ENCODE results near the gene BIRC6.
"Not testable (repeated sequence)": the region's sequence is repeated elsewhere in the genome, so short reads cannot be mapped to it uniquely, and the experiment has no call there.

BIRC6 gene

DNA sequence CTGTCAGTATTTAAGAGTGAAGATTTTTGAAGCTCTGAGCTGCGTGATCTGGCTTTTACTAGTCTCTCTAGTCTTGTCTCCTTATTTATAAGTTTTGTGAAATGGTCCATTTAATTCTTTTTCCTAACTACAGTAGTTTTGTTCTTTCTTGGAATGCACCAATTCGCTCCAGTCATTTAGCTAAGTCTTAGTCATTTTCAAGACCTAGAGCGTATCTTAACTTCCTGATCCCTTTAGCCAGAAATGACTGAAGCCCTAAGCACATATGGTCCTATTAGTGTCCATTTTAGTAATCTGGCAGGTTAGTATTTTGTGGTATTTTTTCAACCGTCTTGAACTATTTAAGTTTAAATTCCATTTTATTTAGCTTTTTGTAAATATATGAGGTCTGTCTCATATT is 3.6 kb downstream of the BIRC6 start:
- peak overlapping the region; percentile 26; the same call in 1 of the 2 replicates for H3K4me3 ChIP-seq (ENCODE audit: low read length)
- peaks cover 29% of the 10 kb centered on the region for H4K20me1 ChIP-seq (ENCODE audit: control insufficient read depth, insufficient read depth, low read depth, low read length)
- H3K27ac ChIP-seq (ENCODE audit: low read depth, low read length): no peak overlapping the region
- H3K4me2 ChIP-seq (ENCODE audit: low read length): peak overlapping the region; percentile 85
- no peaks in the 10 kb centered on the region for H3K9me2 ChIP-seq (replicated peaks; ENCODE audit: control insufficient read depth, low read length)
- H3K9me3 ChIP-seq (ENCODE audit: control insufficient read depth, insufficient read depth, low read length): no peaks in the 10 kb centered on the region
- H3K79me2 ChIP-seq (ENCODE audit: control insufficient read depth, low read length): peaks cover 84% of the 10 kb centered on the region
- H3F3A ChIP-seq (ENCODE audit: control insufficient read depth, insufficient read depth): peaks cover 6% of the 10 kb centered on the region
- no peak for TF ChIP-seq CTCF (IDR thresholded peaks at IDR 0.05; ENCODE audit: low read depth, low read length, poor library complexity, severe bottlenecking)
- TF ChIP-seq EZH2phosphoT487 (IDR thresholded peaks at IDR 0.05; ENCODE audit: borderline replicate concordance, low read length): no peak
- H3K27me3 ChIP-seq (ENCODE audit: control insufficient read depth, low read length): no peaks in the 10 kb centered on the region
- H3K36me3 ChIP-seq (ENCODE audit: control insufficient read depth, low read length): peaks cover 56% of the 10 kb centered on the region
- H3K4me1 ChIP-seq (ENCODE audit: control insufficient read depth, low read length): peaks cover 77% of the 10 kb centered on the region

DNA sequence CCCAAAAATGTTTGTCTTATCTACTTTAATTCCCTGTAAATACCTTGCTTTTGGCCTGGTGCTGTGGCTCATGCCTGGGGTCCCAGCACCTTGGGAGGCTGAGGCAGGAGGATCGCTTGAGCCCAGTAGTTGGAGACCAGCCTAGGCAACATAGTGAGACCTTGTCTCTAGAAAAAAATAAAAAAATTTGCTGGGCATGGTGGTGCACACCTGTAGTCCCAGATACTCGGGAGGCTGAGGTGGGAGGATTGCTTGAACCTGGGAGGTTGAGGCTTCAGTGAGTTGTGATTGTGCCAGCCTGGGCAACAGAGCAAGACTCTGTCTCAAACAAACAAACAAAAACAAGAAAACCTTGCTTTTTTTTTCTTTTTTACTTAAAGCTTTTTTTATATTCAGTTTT is 6.2 kb downstream of the BIRC6 start:
- not testable (repeated sequence) for H3K9me2 ChIP-seq (replicated peaks; ENCODE audit: control insufficient read depth, low read length); H3K27me3 ChIP-seq (ENCODE audit: control insufficient read depth, low read length)

DNA sequence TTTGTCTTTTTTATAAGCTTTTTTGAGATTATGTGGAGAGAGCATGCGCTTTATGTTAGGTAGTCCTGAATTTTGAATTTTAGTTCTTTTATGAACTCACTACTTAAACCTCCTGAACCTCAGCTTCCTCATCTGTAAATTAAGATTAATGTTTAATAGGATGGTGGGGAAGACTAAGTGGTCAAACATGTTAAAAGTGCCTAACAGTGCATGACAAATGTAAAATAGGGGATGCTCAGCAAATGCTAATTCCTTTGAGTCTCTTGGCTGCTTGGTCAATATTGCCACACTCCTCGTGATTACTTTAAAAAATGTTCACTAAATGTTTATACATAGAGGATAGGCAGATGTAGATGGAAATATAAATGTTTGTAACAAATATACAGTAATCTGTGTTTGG is 6.8 kb downstream of the BIRC6 start:
- H3K27ac ChIP-seq (ENCODE audit: low read depth, low read length): peak overlapping the region; percentile 55
- H3K4me1 ChIP-seq (ENCODE audit: control insufficient read depth, low read length): peaks cover 93% of the 10 kb centered on the region
- H3K4me3 ChIP-seq (ENCODE audit: low read length): peak overlapping the region; percentile 47
- H3K9me3 ChIP-seq (ENCODE audit: control insufficient read depth, insufficient read depth, low read length): no peaks in the 10 kb centered on the region
- no peaks in the 10 kb centered on the region for H3K27me3 ChIP-seq (ENCODE audit: control insufficient read depth, low read length)
- H3K9me2 ChIP-seq (replicated peaks; ENCODE audit: control insufficient read depth, low read length): no peaks in the 10 kb centered on the region
- peaks cover 100% of the 10 kb centered on the region for H3K79me2 ChIP-seq (ENCODE audit: control insufficient read depth, low read length)
- H3K36me3 ChIP-seq (ENCODE audit: control insufficient read depth, low read length): peaks cover 46% of the 10 kb centered on the region
- TF ChIP-seq EZH2phosphoT487 (IDR thresholded peaks at IDR 0.05; ENCODE audit: borderline replicate concordance, low read length) (no peak), CTCF (IDR thresholded peaks at IDR 0.05; ENCODE audit: low read depth, low read length, poor library complexity, severe bottlenecking) (no peak)
- no peaks in the 10 kb centered on the region for H3F3A ChIP-seq (ENCODE audit: control insufficient read depth, insufficient read depth)
- peaks cover 24% of the 10 kb centered on the region for H4K20me1 ChIP-seq (ENCODE audit: control insufficient read depth, insufficient read depth, low read depth, low read length)
- peak overlapping the region; percentile 73 for H3K4me2 ChIP-seq (ENCODE audit: low read length)

More for the DNA sequence above, 6.2 kb downstream of the BIRC6 start:
- not testable (repeated sequence) for H3K9me3 ChIP-seq (ENCODE audit: control insufficient read depth, insufficient read depth, low read length); H3F3A ChIP-seq (ENCODE audit: control insufficient read depth, insufficient read depth)
- peaks cover 29% of the 10 kb centered on the region for H4K20me1 ChIP-seq (ENCODE audit: control insufficient read depth, insufficient read depth, low read depth, low read length)
- H3K79me2 ChIP-seq (ENCODE audit: control insufficient read depth, low read length): peaks cover 100% of the 10 kb centered on the region
- peak overlapping the region; percentile 55 for H3K27ac ChIP-seq (ENCODE audit: low read depth, low read length)
- peak overlapping the region; percentile 47 for H3K4me3 ChIP-seq (ENCODE audit: low read length)
- peak overlapping the region; percentile 73 for H3K4me2 ChIP-seq (ENCODE audit: low read length)
- H3K4me1 ChIP-seq (ENCODE audit: control insufficient read depth, low read length): peaks cover 95% of the 10 kb centered on the region
- peaks cover 52% of the 10 kb centered on the region for H3K36me3 ChIP-seq (ENCODE audit: control insufficient read depth, low read length)

- H4K20me1 ChIP-seq (ENCODE audit: control insufficient read depth, insufficient read depth, low read depth, low read length): peaks cover 22% of the 10 kb centered on the region
- peak overlapping the region; percentile 31 for H3K4me2 ChIP-seq (ENCODE audit: low read length)
- peaks cover 41% of the 10 kb centered on the region for H3K36me3 ChIP-seq (ENCODE audit: control insufficient read depth, low read length)
- peaks cover 93% of the 10 kb centered on the region for H3K4me1 ChIP-seq (ENCODE audit: control insufficient read depth, low read length)
- H3K9me3 ChIP-seq (ENCODE audit: control insufficient read depth, insufficient read depth, low read length); H3K27me3 ChIP-seq (ENCODE audit: control insufficient read depth, low read length); H3K27ac ChIP-seq (ENCODE audit: low read depth, low read length); H3K9me2 ChIP-seq (replicated peaks; ENCODE audit: control insufficient read depth, low read length); H3F3A ChIP-seq (ENCODE audit: control insufficient read depth, insufficient read depth); H3K4me3 ChIP-seq (ENCODE audit: low read length): not testable (repeated sequence)
- H3K79me2 ChIP-seq (ENCODE audit: control insufficient read depth, low read length): peaks cover 100% of the 10 kb centered on the region
Measured at GRCh38 chr2:32364290-32364689, 7.5 kb downstream of the BIRC6 start.

DNA sequence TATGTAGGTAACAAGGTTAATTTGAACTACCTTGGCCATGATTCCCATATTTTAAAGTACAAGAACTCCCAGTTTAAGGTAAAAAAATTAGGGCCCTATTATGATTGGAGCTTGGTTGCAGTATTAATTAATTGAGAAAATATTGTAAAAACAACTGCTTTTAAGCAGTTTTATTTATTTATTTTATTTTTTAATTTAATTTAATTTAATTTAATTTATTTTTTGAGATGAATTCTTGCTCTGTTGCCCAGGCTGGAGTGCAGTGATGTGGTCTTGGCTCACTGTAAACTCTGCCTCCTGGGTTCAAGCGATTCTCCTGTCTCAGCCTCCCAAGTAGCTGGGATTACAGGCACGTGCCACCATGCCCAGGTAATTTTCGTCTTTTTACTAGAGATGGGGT is 8.9 kb downstream of the BIRC6 start:
- H3F3A ChIP-seq (ENCODE audit: control insufficient read depth, insufficient read depth); H3K9me3 ChIP-seq (ENCODE audit: control insufficient read depth, insufficient read depth, low read length); H3K27me3 ChIP-seq (ENCODE audit: control insufficient read depth, low read length); H3K4me3 ChIP-seq (ENCODE audit: low read length); H3K9me2 ChIP-seq (replicated peaks; ENCODE audit: control insufficient read depth, low read length); H3K27ac ChIP-seq (ENCODE audit: low read depth, low read length): not testable (repeated sequence)
- H3K36me3 ChIP-seq (ENCODE audit: control insufficient read depth, low read length): peaks cover 30% of the 10 kb centered on the region
- peaks cover 28% of the 10 kb centered on the region for H4K20me1 ChIP-seq (ENCODE audit: control insufficient read depth, insufficient read depth, low read depth, low read length)
- peaks cover 90% of the 10 kb centered on the region for H3K4me1 ChIP-seq (ENCODE audit: control insufficient read depth, low read length)
- peak overlapping the region; percentile 32; the same call in 1 of the 2 replicates for H3K4me2 ChIP-seq (ENCODE audit: low read length)
- H3K79me2 ChIP-seq (ENCODE audit: control insufficient read depth, low read length): peaks cover 100% of the 10 kb centered on the region
